HepG2 (cell line): ENCODE measurements around the gene TOGARAM1.

Experiments
- ARNT2 ChIP-seq: sonication (generic); formaldehyde crosslinking; IDR thresholded peaks from 2 replicates; pipeline ENCODE4 v1.8.0; 2022; ENCODE audit warnings: mild to moderate bottlenecking, low read depth, missing genetic modification reagents, moderate library complexity
- CTCF ChIP-seq: sonication (generic); formaldehyde crosslinking; IDR thresholded peaks from 2 replicates; pipeline ENCODE4 v1.5.0; 2020; ENCODE audit warnings: mild to moderate bottlenecking, missing genetic modification reagents, moderate library complexity
- JUND ChIP-seq: sonication (generic); formaldehyde crosslinking; IDR thresholded peaks from 2 replicates; pipeline ENCODE4 v1.8.0; 2022; ENCODE audit warnings: mild to moderate bottlenecking, missing genetic modification reagents
- POLR2A ChIP-seq, 2 experiments: IDR thresholded peaks; 2 replicates each; pipeline ENCODE4 v1.6.1; 2011; ENCODE audit warnings: low read depth in 2 of 2, low read length in 2 of 2, mild to moderate bottlenecking in 1 of 2, moderate library complexity in 1 of 2; ENCODE audit not compliant: insufficient read depth in 1 of 2
- POLR2AphosphoS5 ChIP-seq: IDR thresholded peaks from 2 replicates; pipeline ENCODE4 v1.6.1; 2012; ENCODE audit warnings: low read depth, low read length
- REST ChIP-seq, 2 experiments: IDR thresholded peaks; 2 replicates each; pipeline ENCODE4 v1.6.1; 2011 to 2012; ENCODE audit warnings: low read length in 2 of 2, borderline replicate concordance in 1 of 2, low read depth in 1 of 2, mild to moderate bottlenecking in 1 of 2, moderate library complexity in 1 of 2
- SPEN ChIP-seq: sonication (generic); formaldehyde crosslinking; IDR thresholded peaks from 2 replicates; pipeline ENCODE4 v1.5.1; 2020; ENCODE audit warnings: low read depth, mild to moderate bottlenecking, missing genetic modification reagents
- ZSCAN31 ChIP-seq: sonication (generic); formaldehyde crosslinking; IDR thresholded peaks from 2 replicates; pipeline ENCODE4 v1.5.0; 2020; ENCODE audit warnings: low read depth, mild to moderate bottlenecking, missing genetic modification reagents

- TF ChIP-seq POLR2A (IDR thresholded peaks at IDR 0.05; ENCODE audit: insufficient read depth in 1 of 2, low read depth in 2 of 2, low read length in 2 of 2), result no peak
- no peak for TF ChIP-seq POLR2AphosphoS5
- no peak for TF ChIP-seq REST (IDR thresholded peaks at IDR 0.05; ENCODE audit: borderline replicate concordance in 1 of 2, low read depth in 1 of 2, low read length in 2 of 2)
- no peak for TF ChIP-seq JUND (CRISPR knock-in tag)
- TF ChIP-seq CTCF (CRISPR knock-in tag), result no peak
- TF ChIP-seq SPEN (CRISPR knock-in tag), result no peak
- no peak for TF ChIP-seq ARNT2
- no peak for TF ChIP-seq ZSCAN31 (CRISPR knock-in tag)
Observed at GRCh38 chr14:45114327-45114726, 152.3 kb downstream of the TOGARAM1 start.
